OCI-LY7 (cell line): ENCODE measurements around the gene FITM1. TPM values are rescaled to one million over a fixed set of nuclear protein-coding genes. Genes with fewer than 3 reads are reported as not detected.

Experiments used
- BruUV-seq: library from RNA; stranded (reverse); fragments of 400-500 nt; replicated peaks from 2 replicates; lab custom pipeline; 2021; lab: Mats Ljungman, UMichigan
- CTCF ChIA-PET: fragments of 300-600 bp; sonication (Branson Sonifier 250); formaldehyde crosslinking; loops from one replicate; lab custom pipeline; 2022; ENCODE audit warnings: antibody characterized with exemption; ENCODE audit not compliant: unreplicated experiment; lab: Charles Lee
- POLR2A ChIA-PET: fragments of 300-600 bp; sonication (Branson Sonifier 250); formaldehyde crosslinking; loops from one replicate; lab custom pipeline; 2022; ENCODE audit warnings: antibody characterized with exemption; lab: Charles Lee
- DNase-seq: peaks from one replicate; pipeline ENCODE4 v3.0.0-alpha.2; 2015; ENCODE audit warnings: low spot score
- H2AFZ ChIP-seq: fragments of 200-600 bp; sonication (generic), shearing (Covaris generic); 2 replicates; pipeline ENCODE4 v1.6.1; 2014; ENCODE audit warnings: mild to moderate bottlenecking, antibody characterized with exemption, low read length, moderate library complexity
- H3K27ac ChIP-seq: fragments of 200-600 bp; sonication (generic); 2 replicates; pipeline ENCODE4 v1.5.1; 2014; ENCODE audit warnings: mixed run types, low read depth, mild to moderate bottlenecking, moderate library complexity, low read length, inconsistent platforms; ENCODE audit not compliant: poor library complexity, severe bottlenecking
- H3K36me3 ChIP-seq: fragments of 200-600 bp; sonication (generic); 2 replicates; pipeline ENCODE4 v1.6.1; 2014; ENCODE audit warnings: mild to moderate bottlenecking, antibody characterized with exemption, low read length, moderate library complexity, mixed read lengths; ENCODE audit not compliant: insufficient read depth
- H3K4me1 ChIP-seq: fragments of 200-600 bp; sonication (generic); 2 replicates; pipeline ENCODE4 v1.5.1; 2014; ENCODE audit warnings: mild to moderate bottlenecking, low read length; ENCODE audit not compliant: insufficient read depth, poor library complexity, severe bottlenecking
- H3K4me2 ChIP-seq: fragments of 200-600 bp; sonication (generic); 2 replicates; pipeline ENCODE4 v1.6.1; 2014; ENCODE audit warnings: mild to moderate bottlenecking, low read length
- H3K4me3 ChIP-seq: fragments of 200-600 bp; sonication (generic); 2 replicates; pipeline ENCODE4 v1.5.1; 2014; ENCODE audit warnings: mild to moderate bottlenecking, low read depth, low read length; ENCODE audit not compliant: poor library complexity, severe bottlenecking
- H3K79me2 ChIP-seq: fragments of 200-600 bp; sonication (generic); 2 replicates; pipeline ENCODE4 v1.6.1; 2016; ENCODE audit warnings: low read depth, mild to moderate bottlenecking, low read length, moderate library complexity, mixed read lengths; ENCODE audit not compliant: insufficient read depth
- H3K9me2 ChIP-seq: fragments of 200-600 bp; sonication (generic); 2 replicates; pipeline ENCODE4 v1.6.1; 2016; ENCODE audit warnings: mild to moderate bottlenecking, low read length, mixed read lengths; ENCODE audit not compliant: insufficient read depth
- H3K9me3 ChIP-seq: fragments of 200-600 bp; sonication (generic); 2 replicates; pipeline ENCODE4 v1.6.1; 2014; ENCODE audit warnings: mild to moderate bottlenecking, mixed run types, low read length, mixed read lengths
- H4K20me1 ChIP-seq: fragments of 200-600 bp; sonication (generic); 2 replicates; pipeline ENCODE4 v1.6.1; 2014; ENCODE audit warnings: mild to moderate bottlenecking, antibody characterized with exemption, low read length, moderate library complexity, mixed read lengths; ENCODE audit not compliant: insufficient read depth
- CTCF ChIP-seq: fragments of 200-600 bp; sonication (generic); conservative IDR thresholded peaks from 2 replicates; pipeline ENCODE4 v1.5.1; 2014; ENCODE audit warnings: mild to moderate bottlenecking, antibody characterized with exemption, low read length, moderate library complexity, mixed read lengths
- EZH2phosphoT487 ChIP-seq: fragments of 200-600 bp; sonication (generic); IDR thresholded peaks from 2 replicates; pipeline ENCODE4 v1.6.1; 2018; ENCODE audit warnings: low read depth, borderline replicate concordance, mild to moderate bottlenecking, mixed run types, antibody characterized with exemption, low read length, moderate library complexity, mixed read lengths
- intact Hi-C: fragments of 100-400 bp; cut with micrococcal nuclease; formaldehyde crosslinking; loops from one replicate; pipeline ENCODE4 v1.10.0; 2022; ENCODE audit not compliant: unreplicated experiment
- total RNA-seq, 2 experiments: library from RNA; depleted of rRNA in 1 of 2; stranded (reverse); fragments of >200 nt in 1 of 2; shearing (Covaris generic) in 1 of 2; gene quantifications; 2 replicates each; pipeline ENCODE4 v1.2.3, GENCODE V29; 2014 to 2022

The FITM1 gene
- total RNA-seq, 2 experiments from 2014 or later = 0.28 to 0.97 TPM

- no TSS peak for BruUV-seq
- intact Hi-C loops = no loop called here
- H3K36me3 ChIP-seq = no peaks in the 10 kb centered on the region
Measured at GRCh38 chr14:24092110-24092504, 38.4 kb upstream of the FITM1 start.

GRCh38 chr14:24092505-24093206 is 37.8 kb upstream of the FITM1 start:
- CTCF ChIA-PET = interaction anchor here (2.2 to 2.4 kb wide), 2 partner anchors 16 to 18 kb away, joined by 8 read pairs; no protein-coding TSS in a partner anchor
- no TSS peak for BruUV-seq
- POLR2A ChIA-PET = interaction anchor here (0.7 to 6.8 kb wide), 5 partner anchors 12 to 139 kb away, joined by 3 to 80 read pairs (median 40); partner anchors contain the start of genes DCAF11 and NRL
- Histone ChIP-seq H4K20me1 (no peaks in the 10 kb centered on the region), H3K9me2 (no peaks in the 10 kb centered on the region), H3K9me3 (no peaks in the 10 kb centered on the region), H3K4me1 (peaks cover 39% of the 10 kb centered on the region), H3K4me2 (peak overlapping the region; percentile 93; the same call in 1 of the 2 replicates), H2AFZ (no peak overlapping the region), H3K36me3 (no peaks in the 10 kb centered on the region), H3K79me2 (no peaks in the 10 kb centered on the region), H3K4me3 (no peak overlapping the region), H3K27ac (peak overlapping the region; percentile 75)
- DNase-seq = no peak
- TF ChIP-seq EZH2phosphoT487 = no peak
- no peak for TF ChIP-seq CTCF
- intact Hi-C loops = no loop called here

More at GRCh38 chr14:24092110-24092504, 38.4 kb upstream of the FITM1 start:
- Histone ChIP-seq H3K4me1 (peaks cover 39% of the 10 kb centered on the region), H3K27ac (no peak overlapping the region), H3K4me2 (no peak overlapping the region), H4K20me1 (no peaks in the 10 kb centered on the region), H3K79me2 (no peaks in the 10 kb centered on the region), H3K4me3 (no peak overlapping the region), H2AFZ (no peak overlapping the region), H3K9me2 (no peaks in the 10 kb centered on the region), H3K9me3 (no peaks in the 10 kb centered on the region)
- ChIA-PET CTCF (interaction anchor here (2.2 kb wide), 1 partner anchor 18 kb away, joined by 8 read pairs; no protein-coding TSS in a partner anchor), POLR2A (interaction anchor here (0.7 to 6.8 kb wide), 5 partner anchors 11 to 139 kb away, joined by 3 to 80 read pairs (median 40); partner anchors contain the start of genes DCAF11 and NRL)
- DNase-seq = no peak
- no peak for TF ChIP-seq CTCF
- TF ChIP-seq EZH2phosphoT487 = no peak
